Suprapubic skin (tissue), 4 donors: Measurements from ENCODE around the gene ZNF860. TPM values are rescaled to one million over a fixed set of nuclear protein-coding genes. Genes with fewer than 3 reads are reported as not detected.

Source experiments
- DNase-seq, 2 donors: peaks; one replicate each; pipeline ENCODE4 v3.0.0-alpha.2; 2019; ENCODE audit warnings: low spot score in 2 of 2
- H3K27ac ChIP-seq: fragments of 200-600 bp; sonication (generic); one replicate; pipeline ENCODE4 v1.5.1; 2019
- H3K27me3 ChIP-seq: fragments of 200-600 bp; sonication (generic); one replicate; pipeline ENCODE4 v1.5.1; 2019
- H3K36me3 ChIP-seq: fragments of 200-600 bp; sonication (generic); one replicate; pipeline ENCODE4 v1.5.1; 2019
- H3K4me1 ChIP-seq: fragments of 200-600 bp; sonication (generic); one replicate; pipeline ENCODE4 v1.5.1; 2019
- H3K4me3 ChIP-seq: fragments of 200-600 bp; sonication (generic); one replicate; pipeline ENCODE4 v1.5.1; 2019; ENCODE audit warnings: mild to moderate bottlenecking
- H3K9me3 ChIP-seq: fragments of 200-600 bp; sonication (generic); one replicate; pipeline ENCODE4 v1.5.1; 2019
- EP300 ChIP-seq: sonication (generic); formaldehyde crosslinking; IDR thresholded peaks from one replicate; pipeline ENCODE4 v1.6.1; 2017; ENCODE audit warnings: antibody characterized with exemption
- POLR2A ChIP-seq, 2 donors: fragments of 450-650 bp; IDR thresholded peaks; one replicate each; pipeline ENCODE4 v1.6.1; 2017; ENCODE audit warnings: antibody characterized with exemption in 2 of 2, mild to moderate bottlenecking in 2 of 2, moderate library complexity in 2 of 2
- POLR2AphosphoS5 ChIP-seq, 3 donors: sonication (generic); formaldehyde crosslinking; IDR thresholded peaks; one replicate each; pipeline ENCODE4 v1.6.1; 2017; ENCODE audit warnings: antibody characterized with exemption in 3 of 3
- WGBS: methylation state at CpG from one replicate; pipeline ENCODE4 v1.1.5; 2018; 5-methylcytosine and 5-hydroxymethylcytosine counted together
- total RNA-seq, 4 donors: library from RNA; depleted of rRNA; stranded (reverse); fragments of >200 nt; gene quantifications; one replicate each; pipeline ENCODE4 v1.1.0, GENCODE V29; 2016
- TF ChIP-seq, protein P1 (sequence below), 2 donors: fragments of 200-600 bp in 1 of 2; fragments of 450-650 bp in 1 of 2; sonication (generic) in 1 of 2; IDR thresholded peaks; one replicate each; pipeline ENCODE4 v1.5.1; 2016 to 2019; ENCODE audit warnings: antibody characterized with exemption in 2 of 2, mild to moderate bottlenecking in 1 of 2, moderate library complexity in 1 of 2

Gene ZNF860
- total RNA-seq, 4 donors from 2014 or later = 1.2 to 3.4 (median 1.7) TPM

DNA sequence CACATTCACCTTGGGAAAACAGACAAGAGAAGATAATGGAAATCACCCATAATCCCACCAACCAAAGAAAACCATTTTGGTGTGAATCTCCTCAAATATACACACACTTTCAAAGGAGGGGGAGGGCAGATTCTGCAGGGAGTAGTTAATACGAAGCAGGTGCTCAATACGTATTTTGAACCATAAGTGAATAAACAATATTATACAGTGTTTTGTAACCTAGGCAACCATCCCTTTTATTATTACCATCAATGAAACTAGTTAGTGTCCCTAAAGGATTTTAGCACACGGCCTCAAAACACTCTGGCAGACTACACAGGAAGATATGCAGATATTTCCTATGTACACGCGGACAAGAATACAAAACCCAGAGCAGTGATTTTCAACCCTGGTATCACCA is 6.6 kb upstream of the ZNF860 start:
- 67% methylated on average over 5 of the region's 5 CpGs for WGBS
- TF ChIP-seq EP300 (no peak), POLR2AphosphoS5 (IDR thresholded peaks at IDR 0.05) (no peak), POLR2A (IDR thresholded peaks at IDR 0.05) (no peak)
- TF ChIP-seq, protein P1, sequence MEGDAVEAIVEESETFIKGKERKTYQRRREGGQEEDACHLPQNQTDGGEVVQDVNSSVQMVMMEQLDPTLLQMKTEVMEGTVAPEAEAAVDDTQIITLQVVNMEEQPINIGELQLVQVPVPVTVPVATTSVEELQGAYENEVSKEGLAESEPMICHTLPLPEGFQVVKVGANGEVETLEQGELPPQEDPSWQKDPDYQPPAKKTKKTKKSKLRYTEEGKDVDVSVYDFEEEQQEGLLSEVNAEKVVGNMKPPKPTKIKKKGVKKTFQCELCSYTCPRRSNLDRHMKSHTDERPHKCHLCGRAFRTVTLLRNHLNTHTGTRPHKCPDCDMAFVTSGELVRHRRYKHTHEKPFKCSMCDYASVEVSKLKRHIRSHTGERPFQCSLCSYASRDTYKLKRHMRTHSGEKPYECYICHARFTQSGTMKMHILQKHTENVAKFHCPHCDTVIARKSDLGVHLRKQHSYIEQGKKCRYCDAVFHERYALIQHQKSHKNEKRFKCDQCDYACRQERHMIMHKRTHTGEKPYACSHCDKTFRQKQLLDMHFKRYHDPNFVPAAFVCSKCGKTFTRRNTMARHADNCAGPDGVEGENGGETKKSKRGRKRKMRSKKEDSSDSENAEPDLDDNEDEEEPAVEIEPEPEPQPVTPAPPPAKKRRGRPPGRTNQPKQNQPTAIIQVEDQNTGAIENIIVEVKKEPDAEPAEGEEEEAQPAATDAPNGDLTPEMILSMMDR (IDR thresholded peaks at IDR 0.05) = no peak
- Histone ChIP-seq H3K4me1 (peaks cover 14% of the 10 kb centered on the region), H3K36me3 (no peaks in the 10 kb centered on the region), H3K27ac (no peak overlapping the region), H3K9me3 (no peaks in the 10 kb centered on the region), H3K27me3 (no peaks in the 10 kb centered on the region), H3K4me3 (no peak overlapping the region)
- no peak for DNase-seq

DNA sequence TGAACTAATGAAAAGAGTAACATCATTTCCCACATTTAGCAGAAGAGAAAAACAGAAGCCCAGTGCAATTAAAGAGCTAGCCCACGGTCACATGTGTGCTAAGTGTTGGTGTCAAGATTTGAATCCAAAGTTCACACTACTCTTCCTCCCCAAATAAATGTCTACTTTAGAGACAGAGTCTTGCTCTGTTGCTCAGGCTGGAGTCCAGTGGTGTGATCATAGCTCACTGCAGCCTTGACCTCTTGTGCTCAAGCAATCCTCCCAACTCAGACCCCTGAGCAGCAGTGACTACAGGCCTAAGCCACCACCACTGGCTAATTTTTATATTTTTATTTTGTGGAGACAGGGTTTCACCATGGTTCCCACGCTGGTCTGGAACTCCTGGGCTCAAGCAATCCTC is 5.2 kb upstream of the ZNF860 start:
- Histone ChIP-seq H3K36me3 (no peaks in the 10 kb centered on the region), H3K9me3 (no peaks in the 10 kb centered on the region), H3K27me3 (no peaks in the 10 kb centered on the region), H3K27ac (no peak overlapping the region), H3K4me1 (peaks cover 20% of the 10 kb centered on the region), H3K4me3 (no peak overlapping the region)
- WGBS = 98% methylated on average over 2 of the region's 2 CpGs
- DNase-seq = no peak
- no peak for TF ChIP-seq POLR2AphosphoS5 (IDR thresholded peaks at IDR 0.05)
- no peak for TF ChIP-seq POLR2A (IDR thresholded peaks at IDR 0.05)
- TF ChIP-seq, protein P1 (IDR thresholded peaks at IDR 0.05) = no peak
- no peak for TF ChIP-seq EP300

DNA sequence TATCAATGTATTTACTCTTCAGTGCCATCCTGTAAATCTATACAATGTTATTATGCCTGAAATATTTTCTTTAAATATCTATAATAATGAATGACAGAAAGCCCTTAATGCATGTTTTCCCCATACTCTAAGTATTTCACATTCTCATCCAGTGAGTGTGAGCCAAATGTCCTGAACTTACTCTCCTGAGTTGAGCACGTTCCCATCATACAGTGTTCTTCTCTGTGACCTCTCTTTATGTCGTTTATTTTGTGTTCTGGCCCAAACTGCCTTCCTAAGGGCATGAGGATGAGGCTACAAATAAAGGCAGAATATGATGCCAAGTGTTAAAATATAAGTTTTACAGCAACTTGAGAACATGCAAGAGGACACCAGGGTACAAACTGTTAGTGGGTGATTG is 3.8 kb upstream of the ZNF860 start:
- no peak for DNase-seq
- TF ChIP-seq POLR2A (IDR thresholded peaks at IDR 0.05) (no peak), EP300 (no peak), POLR2AphosphoS5 (IDR thresholded peaks at IDR 0.05) (no peak)
- TF ChIP-seq, protein P1 (IDR thresholded peaks at IDR 0.05) = no peak
- H3K27me3 ChIP-seq = no peaks in the 10 kb centered on the region
- no peak overlapping the region for H3K4me3 ChIP-seq
- no peaks in the 10 kb centered on the region for H3K36me3 ChIP-seq
- 72% methylated on average over 2 of the region's 2 CpGs for WGBS
- peaks cover 29% of the 10 kb centered on the region for H3K4me1 ChIP-seq
- no peaks in the 10 kb centered on the region for H3K9me3 ChIP-seq
- no peak overlapping the region for H3K27ac ChIP-seq

DNA sequence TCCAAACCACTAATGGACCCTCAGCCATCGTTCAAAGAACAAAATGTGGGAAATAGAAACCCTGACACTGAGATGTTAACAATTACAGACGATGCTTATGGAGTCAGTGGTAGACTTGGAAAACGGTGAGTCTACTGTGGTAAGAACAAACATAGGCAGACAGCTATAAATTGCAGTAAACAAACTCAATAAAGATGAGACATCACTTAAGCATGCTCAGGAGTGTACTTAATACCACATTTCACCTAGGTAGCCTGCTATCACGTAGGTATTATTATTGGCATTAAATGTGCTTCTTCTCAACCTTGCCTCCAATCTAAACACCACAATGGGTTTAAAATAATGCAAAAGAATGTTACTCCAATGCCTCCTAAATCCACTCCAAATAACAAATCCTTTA is 3.0 kb upstream of the ZNF860 start:
- H3K27ac ChIP-seq = no peak overlapping the region
- WGBS = 85% methylated on average over 4 of the region's 4 CpGs
- no peak overlapping the region for H3K4me3 ChIP-seq

DNA sequence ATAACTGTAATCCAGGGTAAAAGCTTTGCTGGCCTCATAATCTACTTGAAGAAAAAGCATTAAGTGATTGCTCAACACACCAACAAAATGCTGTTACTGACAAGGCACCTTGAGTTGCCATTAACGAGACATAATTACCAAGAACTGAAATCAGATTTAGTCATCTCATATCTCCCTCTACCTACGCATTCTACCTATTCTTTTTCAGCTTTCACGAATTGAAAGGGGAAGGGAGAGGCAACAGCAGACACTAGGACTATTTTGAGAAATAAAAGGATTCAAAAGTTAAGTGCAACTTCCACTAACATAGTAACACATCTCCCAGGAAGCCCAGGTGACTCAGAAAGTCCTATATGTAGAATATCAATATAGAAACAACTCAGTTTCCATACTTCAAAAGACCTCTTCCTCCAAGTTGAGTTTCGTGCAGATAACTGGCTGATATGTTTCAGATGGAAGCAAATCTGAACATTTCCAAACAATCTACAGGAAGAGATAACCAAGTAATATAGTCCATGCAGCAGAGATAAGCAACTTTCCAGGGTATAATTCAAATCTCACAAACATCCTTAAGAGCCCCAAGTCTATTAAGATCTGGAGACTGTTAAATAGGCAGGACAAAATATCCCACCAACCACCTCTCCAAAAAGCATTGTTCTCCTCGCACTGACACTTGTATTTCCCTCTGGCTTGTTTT is 2.4 kb upstream of the ZNF860 start:
- H3K9me3 ChIP-seq = no peaks in the 10 kb centered on the region
- no peak overlapping the region for H3K27ac ChIP-seq
- H3K4me3 ChIP-seq = no peak overlapping the region
- H3K4me1 ChIP-seq = peaks cover 29% of the 10 kb centered on the region
- H3K36me3 ChIP-seq = no peaks in the 10 kb centered on the region
- 60% methylated on average over 5 of the region's 5 CpGs for WGBS
- no peak for DNase-seq
- H3K27me3 ChIP-seq = no peaks in the 10 kb centered on the region
- TF ChIP-seq POLR2AphosphoS5 (IDR thresholded peaks at IDR 0.05) (no peak), EP300 (no peak), POLR2A (IDR thresholded peaks at IDR 0.05) (no peak)
- TF ChIP-seq, protein P1 (IDR thresholded peaks at IDR 0.05) = no peak

More for the DNA sequence above, 3.0 kb upstream of the ZNF860 start:
- H3K4me1 ChIP-seq = peaks cover 29% of the 10 kb centered on the region
- no peaks in the 10 kb centered on the region for H3K27me3 ChIP-seq
- no peak for DNase-seq
- H3K36me3 ChIP-seq = no peaks in the 10 kb centered on the region
- no peaks in the 10 kb centered on the region for H3K9me3 ChIP-seq
- TF ChIP-seq, protein P1 (IDR thresholded peaks at IDR 0.05) = no peak
- TF ChIP-seq EP300 = no peak
- no peak for TF ChIP-seq POLR2AphosphoS5 (IDR thresholded peaks at IDR 0.05)
- TF ChIP-seq POLR2A (IDR thresholded peaks at IDR 0.05) = no peak
